WTC11 (cell line): ENCODE measurements around the gene ABLIM3.

Experiments used
- CTCF ChIP-seq: fragments of 200-600 bp; IDR thresholded peaks from 2 replicates; pipeline ENCODE4 v1.8.0; 2022; ENCODE audit warnings: antibody characterized with exemption
- ERG ChIP-seq: fragments of 250-450 bp; sonication (Bioruptor Pico); IDR thresholded peaks from 2 replicates; pipeline ENCODE4 v1.8.0; 2021; ENCODE audit warnings: mild to moderate bottlenecking
- HMGXB4 ChIP-seq: sonication (generic); formaldehyde crosslinking; IDR thresholded peaks from 2 replicates; pipeline ENCODE4 v1.8.1; 2023; ENCODE audit warnings: mild to moderate bottlenecking, moderate library complexity, missing genetic modification reagents
- MYBL2 ChIP-seq: sonication (generic); formaldehyde crosslinking; IDR thresholded peaks from 2 replicates; pipeline ENCODE4 v1.8.1; 2023; ENCODE audit warnings: mild to moderate bottlenecking, moderate library complexity, missing genetic modification reagents
- USF1 ChIP-seq: sonication (generic); formaldehyde crosslinking; IDR thresholded peaks from 2 replicates; pipeline ENCODE4 v1.8.0; 2022; ENCODE audit warnings: mild to moderate bottlenecking, missing genetic modification reagents
- ZNF138 ChIP-seq: sonication (generic); formaldehyde crosslinking; conservative IDR thresholded peaks from 2 replicates; pipeline ENCODE4 v1.8.1; 2022; ENCODE audit warnings: mild to moderate bottlenecking, moderate library complexity, missing genetic modification reagents
- ZNF232 ChIP-seq: sonication (generic); formaldehyde crosslinking; IDR thresholded peaks from 2 replicates; pipeline ENCODE4 v1.8.0; 2022; ENCODE audit warnings: mild to moderate bottlenecking, missing genetic modification reagents

- no peak for TF ChIP-seq ERG
- no peak for TF ChIP-seq CTCF
- TF ChIP-seq HMGXB4 (CRISPR knock-in tag): no peak
- no peak for TF ChIP-seq ZNF232 (CRISPR knock-in tag)
- TF ChIP-seq ZNF138 (CRISPR knock-in tag): no peak
- TF ChIP-seq USF1 (CRISPR knock-in tag): no peak
- TF ChIP-seq MYBL2 (CRISPR knock-in tag): no peak
These were observed 2.9 kb upstream of the ABLIM3 start for GRCh38 chr5:149138182-149138923.
